DLD1 (cell line): ENCODE results near the gene GNA12.

Source experiments
- in situ Hi-C: cut with HindIII; loops from 2 replicates; pipeline ENCODE4 v1.10.0; 2017; ENCODE audit warnings: low sequenced_read_pairs

The GNA12 gene

DNA sequence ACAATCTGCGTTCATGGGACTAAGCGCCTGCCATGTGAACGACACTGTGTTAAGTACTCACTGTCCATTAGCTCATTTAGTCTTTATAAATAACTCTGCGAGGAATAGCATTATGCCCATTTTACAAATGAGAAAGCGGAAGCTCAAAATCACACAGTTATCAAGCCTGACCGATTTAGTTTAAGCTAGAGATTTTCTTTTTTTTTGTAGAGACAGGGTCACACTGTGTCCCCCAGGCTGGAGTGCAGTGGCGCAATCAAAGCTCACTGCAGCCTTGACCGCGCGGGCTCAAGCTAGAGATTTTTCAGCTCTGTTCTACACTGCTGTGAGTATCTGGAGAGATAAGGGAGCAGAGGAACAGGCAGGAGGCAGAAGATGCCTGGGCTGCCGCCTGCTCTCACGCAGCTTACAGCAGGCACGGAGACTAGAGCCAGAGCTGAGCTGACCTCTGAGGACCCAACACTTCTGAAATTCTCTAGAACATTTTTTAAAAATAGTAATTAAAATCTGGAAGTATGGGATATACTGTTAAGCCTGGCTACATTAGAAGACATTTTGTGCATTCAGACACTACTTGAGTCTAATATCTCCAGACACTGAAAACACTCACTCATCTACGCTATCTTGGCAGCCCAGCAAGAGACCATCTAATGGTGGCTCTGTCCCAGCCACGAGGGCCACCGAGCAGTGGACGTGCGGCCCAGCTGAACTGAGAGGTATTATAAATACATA is 38.7 kb downstream of the GNA12 start:
- in situ Hi-C loops, result no loop called here

DNA sequence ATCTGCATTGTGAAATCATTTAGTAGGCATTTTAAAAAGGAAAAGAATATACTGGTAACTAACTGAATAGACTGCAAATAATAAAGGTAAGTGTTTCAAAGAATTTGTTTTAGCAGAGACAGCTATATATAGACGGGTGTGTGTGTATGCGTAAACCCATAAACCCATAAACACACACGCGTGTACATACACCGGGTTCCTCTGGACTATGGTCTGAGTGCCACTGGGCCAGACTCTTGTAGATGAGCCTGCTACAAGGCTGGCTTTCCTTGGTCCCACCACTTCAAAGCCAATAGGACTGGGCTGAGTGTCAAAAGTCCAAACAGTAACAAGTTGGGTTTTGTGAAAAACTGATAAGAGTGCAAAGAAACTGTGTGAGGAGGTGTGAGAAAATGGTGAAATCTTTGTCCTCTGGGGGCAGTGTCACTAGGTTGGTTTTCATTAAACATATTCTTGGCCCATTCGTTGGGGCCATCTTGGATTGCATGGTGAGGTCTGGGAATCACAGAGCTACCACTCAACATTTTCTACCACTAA is 39.8 kb downstream of the GNA12 start:
- in situ Hi-C loops, result no loop called here

DNA sequence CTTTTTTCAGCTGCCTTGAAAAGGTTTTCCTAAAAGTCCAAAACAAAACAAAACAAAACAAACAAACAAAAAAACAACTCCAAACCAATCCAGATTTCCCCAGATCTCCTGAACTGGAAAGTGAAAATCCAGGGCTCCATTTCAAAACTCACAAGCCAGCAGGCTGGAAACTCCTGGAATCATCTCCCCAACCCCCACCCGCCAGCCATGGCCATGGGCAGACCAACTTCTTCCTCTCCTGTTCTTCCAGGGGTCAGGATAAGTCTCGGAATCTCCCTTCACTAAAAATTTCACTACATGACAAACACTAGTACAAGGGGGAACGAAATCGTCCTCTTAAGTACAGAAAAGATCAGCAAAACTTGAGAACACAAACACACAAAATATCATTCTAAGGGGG is 40.4 kb downstream of the GNA12 start:
- in situ Hi-C loops, result no loop called here

DNA sequence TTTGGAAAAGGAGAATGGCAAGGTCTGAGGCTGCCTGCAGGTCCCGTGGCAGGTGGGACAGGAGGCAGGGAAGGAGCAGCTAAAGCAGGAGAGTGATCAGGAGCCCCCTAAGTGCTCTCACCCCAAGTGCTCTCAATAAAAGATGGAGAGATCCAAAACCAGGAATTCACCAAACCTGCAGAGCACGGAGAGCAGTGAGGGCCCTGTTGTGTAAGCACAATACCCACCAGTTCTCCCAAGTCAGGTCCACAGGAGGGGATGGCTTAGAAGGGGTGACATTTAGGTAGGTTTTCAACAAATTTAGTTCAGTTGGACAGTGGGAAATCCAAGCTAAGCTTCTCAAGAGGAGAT is 40.8 kb downstream of the GNA12 start:
- in situ Hi-C loops, result no loop called here

DNA sequence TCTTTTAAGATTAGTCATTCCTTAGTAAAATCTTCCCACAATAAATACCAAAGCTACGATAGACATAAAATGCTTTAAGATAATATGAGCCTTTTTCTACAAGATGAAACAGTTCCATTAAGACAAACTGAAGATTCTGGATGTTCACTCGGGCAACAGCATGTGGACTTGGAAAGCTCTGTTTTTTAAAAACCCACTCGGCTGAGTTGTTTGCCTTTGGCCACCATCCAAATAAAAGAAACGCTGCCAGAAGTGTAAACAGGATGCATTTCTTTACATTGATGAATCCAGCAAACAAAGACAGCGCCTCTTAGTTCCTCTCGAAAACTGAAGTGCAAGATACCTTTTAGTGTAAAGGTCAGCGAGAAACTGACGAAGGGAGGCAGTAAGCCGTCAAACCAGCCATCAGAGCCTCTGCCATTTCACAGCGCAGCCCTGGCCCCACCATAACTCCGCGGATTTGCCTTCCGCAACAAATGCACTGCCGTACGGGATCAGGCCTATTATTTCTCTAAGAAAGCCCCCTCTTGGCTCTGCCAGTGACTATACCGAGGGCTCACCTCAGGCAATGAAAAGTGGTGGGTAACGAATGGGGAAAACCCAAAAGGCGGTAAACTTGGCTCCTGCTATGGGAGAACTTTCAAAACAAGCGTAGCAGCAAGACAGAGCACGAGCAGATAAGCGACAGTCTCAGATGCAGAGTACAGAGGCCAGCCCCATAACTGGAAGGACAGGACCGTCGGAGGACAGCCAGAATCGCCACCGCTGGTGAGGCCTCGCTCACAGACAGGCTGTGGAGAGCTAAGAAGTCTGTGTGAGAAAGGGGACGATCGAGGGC is 41.4 kb downstream of the GNA12 start:
- in situ Hi-C loops, result no loop called here

DNA sequence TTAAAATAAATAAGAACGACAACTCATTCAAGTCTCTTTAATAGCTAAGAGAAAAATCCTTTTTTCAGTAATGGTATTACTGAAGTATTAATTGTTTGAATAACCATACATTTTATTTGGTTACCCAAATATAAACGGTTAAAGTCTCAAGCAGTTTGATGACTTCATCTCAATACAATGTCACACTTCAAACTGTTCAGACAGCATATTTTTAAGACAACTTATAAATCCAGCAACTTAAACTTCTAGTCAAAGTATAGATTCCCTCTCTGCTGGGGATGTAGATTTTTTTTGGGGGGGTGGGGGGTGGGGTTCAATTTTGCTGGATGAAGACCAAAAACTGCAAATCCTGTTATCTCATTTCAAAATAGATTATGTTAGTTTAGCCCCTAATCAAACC is 42.0 kb downstream of the GNA12 start:
- in situ Hi-C loops, result no loop called here

DNA sequence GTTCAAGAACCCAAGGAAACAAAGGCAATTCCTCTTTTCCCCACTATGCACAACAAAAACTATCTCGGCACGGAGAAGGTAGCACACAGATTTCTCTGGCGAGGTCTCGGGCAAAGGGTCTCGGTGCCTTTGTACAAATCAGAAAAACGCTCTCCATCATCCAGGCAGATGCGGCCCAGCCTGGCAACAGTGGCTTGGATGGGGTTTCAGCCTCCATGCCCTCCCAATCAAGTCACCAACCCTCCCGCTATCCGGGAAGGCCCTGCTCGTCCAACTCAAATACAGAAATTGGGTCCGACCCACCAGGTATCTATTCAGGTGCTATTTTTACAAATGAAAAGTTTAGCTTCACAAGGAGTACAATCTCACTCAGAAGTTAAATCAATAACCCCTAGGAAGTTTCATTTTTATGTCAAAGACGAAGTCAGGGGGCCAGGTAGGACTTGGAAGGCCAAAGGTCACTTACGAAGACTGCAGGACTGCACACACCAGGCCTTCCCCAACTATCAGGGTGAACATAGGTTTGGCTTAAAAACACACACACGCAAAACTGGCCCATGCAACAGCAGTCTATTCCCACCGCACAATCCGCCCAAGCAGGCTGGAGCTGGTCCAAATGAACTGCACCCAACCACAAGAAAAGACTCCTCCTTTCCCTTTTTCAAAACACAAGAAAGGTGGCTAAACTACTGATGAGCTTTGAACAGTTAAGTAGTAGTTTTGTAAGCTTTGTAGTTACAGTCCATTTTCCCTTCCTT is 43.0 kb downstream of the GNA12 start:
- in situ Hi-C loops, result no loop called here

DNA sequence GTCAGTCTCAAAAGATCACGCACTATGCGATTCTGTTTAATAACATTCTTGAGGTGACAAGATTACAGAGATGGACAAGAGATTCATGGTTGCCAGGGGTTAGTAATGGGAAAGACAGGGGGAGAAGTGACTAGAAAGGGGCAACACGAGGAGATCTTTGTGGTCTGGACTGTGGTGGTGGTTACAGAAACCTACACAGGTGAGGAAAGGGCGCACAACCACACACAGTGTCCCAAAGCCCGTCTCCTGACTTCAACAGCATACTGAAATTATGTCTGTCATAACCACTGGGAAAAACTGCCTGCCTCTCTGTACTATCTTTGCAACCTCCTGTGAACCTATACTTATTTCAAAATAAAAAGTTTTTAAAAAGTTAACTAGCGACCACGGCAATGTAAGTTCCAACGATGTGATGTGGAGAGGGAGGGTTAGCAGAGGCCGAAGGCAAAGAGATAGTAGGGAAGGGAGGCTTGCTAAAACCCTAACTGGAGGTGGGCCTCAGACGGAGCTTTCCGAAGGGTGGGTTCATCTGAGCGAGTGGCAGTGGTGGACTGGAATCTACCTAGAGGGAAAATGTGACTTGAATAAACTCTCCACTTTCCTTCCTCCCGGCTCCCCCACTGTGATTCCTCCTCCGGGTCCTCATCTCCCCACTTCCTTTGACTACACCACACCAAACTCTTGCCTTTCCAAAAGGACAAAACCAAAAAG is 43.7 kb downstream of the GNA12 start:
- in situ Hi-C loops, result no loop called here

DNA sequence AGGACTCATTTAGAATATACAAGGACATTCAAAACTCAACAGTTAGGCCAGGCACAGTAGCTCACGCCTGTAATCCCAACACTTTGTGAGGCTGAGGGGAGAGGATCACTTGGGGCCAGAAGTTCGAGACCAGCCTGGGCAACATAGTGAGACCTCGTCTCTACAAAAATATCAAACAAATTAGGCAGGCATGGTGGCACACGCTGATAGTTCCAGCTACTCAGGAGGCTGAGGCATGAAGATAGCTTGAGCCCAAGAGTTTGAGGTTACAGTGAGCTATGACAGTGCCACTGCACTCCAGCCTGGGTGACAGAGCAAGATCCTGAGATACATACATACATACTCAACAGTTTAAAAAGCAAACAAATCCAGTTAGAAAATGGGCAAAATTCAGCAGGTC is 44.9 kb downstream of the GNA12 start:
- in situ Hi-C loops, result no loop called here

DNA sequence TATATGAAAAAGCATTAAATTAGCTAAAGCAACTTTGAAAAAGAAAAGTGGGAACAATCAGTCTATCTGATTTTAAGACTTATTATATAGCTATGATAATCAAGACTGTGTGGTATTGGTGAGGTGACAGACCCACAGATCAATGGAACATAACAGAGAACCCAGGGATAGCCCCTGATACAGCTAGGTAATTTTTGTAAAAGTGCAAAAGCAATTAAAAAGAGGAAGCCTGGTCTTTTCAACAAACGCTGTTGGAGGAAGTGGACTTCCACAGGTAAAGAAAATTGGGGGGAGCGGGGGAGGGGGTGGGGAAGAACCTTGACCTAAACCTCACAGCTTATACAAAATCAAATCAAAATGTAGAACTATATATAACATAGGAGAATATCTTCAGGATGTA is 45.4 kb downstream of the GNA12 start:
- in situ Hi-C loops, result no loop called here

DNA sequence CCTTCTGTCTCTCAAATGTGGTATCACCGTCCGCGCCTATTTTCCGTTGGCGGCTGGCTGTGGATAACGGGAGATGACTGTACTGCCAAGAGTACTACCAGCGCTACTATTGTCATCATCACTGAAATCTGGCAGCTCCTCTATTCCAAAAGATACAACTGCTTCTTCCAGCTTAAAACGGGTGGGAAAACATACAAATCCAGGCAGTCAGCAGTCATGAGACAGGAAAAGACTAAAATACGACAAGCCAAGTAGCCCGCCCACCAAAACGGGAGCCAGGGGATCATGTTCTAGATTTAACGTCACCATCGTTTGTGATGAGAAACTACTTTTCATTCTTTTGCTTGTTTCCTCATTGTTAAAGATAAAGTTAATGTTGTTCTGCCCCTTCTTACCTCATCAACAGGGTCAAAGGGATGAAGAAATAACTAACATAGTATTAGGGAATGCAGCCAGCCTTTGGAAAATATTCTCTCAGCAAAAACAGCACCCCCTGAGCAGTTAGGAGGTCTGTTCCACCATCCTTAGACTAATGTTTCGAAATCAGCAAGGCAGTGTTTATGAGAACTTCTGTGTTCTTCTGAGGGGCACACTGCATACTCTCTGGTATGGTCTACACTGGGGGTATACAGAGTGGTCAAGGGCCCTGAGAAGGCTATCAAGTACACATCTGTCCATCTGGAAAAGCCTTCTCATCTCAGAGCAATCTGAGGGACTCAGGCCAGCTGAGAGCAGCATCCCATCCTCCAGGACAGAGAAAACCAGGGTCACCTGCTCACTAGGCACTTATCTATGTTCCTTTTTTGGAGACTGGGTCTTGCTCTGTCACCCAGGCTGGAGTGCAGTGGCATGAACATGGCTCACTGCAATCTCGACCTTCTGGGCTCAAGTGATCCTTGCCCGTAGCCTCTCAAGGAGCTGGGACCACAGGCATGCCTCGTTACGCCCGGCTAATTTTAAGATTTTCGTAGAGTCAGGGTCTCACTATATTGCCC is 47.5 kb downstream of the GNA12 start:
- in situ Hi-C loops, result no loop called here

DNA sequence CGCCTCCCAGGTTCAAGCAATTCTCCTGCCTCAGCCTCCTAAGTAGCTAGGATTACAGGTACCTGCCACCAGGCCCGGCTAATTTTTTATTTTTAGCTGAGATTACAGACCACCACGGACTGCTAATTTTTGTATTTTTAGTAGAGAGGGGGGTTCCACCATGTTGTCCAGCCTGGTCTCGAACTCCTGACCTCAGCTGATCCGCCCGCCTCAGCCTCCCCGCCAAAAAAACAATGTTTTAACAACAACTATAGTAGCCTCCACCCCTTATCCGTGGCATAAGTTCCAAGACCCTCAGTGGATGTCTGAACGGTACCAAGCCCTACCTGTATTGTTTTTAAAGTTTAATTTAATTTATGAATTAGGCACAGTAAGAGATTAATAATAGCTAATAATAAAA is 48.2 kb downstream of the GNA12 start:
- in situ Hi-C loops, result no loop called here

DNA sequence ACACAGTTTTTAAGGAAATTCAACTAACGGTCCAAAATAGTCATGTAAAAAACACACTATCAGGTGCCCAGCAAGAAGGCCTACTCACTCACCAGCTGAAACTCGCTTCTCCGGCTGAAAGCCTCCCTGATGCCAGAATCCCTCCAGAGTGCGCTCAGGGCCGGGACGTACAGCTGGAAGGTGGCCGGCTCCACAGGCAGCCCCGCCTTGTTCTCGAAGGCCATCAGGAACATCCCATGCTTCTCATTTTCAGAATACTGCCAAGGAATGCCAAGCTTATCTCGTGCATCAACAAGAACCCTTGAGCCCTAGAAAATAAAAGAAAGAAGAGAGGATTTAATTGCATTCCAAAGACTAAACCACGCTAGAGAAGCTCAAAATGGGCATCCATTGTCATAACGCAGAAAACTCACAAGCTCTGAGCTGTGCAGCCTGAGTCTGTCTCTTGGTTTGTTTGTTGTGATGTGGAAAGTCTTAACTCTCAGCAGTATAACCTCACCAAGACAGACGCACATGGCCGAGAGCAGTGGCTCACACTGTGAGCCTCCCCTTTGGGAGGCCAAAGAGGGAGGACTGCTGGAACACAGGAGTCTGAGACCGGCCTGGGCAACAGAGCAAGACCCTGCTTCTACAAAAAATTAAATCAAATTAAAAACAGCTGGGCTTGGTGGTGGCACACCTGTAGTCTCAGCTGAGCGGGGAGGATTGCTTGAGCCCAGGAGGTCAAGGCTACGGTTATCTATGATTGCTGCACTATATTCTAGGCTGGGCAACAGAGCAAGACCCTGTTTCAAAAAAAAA is 49.1 kb downstream of the GNA12 start:
- in situ Hi-C loops, result no loop called here

DNA sequence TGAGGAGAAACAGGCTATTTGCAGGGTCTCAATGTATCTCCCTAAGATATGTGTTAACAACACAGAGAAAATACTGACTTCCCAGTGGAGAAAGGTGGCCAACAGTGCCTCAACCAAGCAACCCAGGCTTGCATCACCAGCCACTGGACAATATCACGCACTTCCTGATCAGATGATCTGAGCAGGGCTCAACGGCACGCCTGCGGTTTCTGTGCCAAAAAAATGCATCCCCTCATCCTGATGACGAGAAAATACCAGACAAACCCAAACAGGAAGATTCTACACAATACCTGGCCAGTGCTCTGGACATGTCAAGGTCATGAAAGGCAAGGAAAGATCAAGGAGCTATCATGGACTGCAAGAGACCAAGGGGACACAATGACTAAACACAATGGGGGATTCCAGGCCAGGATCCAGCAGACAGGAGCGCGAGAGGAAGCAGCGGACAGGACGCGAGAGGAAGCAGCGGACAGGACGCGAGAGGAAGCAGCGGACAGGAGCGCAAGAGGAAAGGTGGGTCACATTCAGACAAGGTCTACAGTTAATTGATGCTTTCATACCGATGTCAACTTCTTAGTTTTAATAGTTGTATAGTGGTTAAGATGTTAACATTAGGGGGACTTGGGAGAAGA is 51.1 kb downstream of the GNA12 start:
- in situ Hi-C loops, result no loop called here

DNA sequence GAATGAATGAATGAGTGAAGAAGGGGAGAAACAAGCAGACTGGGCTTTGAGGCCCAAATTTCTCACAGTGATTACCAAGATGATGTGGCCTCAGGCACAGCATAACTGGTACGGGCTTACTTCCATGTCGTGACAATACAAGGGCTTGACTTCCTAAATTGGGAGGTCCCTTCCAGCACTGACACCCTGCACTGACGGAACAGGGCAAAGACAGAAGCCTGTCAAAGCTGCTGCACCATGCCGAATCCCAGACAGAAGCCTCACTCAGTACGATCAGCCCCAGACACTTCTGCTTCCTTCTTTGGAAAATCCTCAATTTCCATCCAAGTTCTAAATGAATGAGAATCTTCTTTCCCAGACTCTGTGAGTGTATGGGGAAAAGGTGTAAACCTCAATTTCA is 51.9 kb downstream of the GNA12 start:
- in situ Hi-C loops, result no loop called here

DNA sequence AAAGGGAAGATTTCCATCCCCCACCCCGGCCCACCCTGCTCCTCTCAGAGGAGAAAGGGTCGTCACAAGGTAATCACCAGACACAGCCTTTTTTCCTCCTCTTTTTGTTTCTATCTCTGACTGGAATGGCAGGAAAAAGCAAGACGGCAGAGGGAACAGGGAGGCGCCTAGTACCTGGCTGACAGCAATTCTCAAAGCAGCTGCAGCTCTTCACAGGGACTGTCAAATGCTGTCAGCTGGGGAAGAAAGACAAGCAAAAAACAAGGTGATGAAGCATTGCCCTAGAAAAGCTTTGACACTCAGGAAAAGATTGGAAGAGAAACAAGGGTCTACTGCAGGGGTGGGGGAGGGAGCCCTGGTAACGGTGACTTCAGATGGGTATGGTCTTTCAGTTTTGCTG is 52.7 kb downstream of the GNA12 start:
- in situ Hi-C loops, result no loop called here

DNA sequence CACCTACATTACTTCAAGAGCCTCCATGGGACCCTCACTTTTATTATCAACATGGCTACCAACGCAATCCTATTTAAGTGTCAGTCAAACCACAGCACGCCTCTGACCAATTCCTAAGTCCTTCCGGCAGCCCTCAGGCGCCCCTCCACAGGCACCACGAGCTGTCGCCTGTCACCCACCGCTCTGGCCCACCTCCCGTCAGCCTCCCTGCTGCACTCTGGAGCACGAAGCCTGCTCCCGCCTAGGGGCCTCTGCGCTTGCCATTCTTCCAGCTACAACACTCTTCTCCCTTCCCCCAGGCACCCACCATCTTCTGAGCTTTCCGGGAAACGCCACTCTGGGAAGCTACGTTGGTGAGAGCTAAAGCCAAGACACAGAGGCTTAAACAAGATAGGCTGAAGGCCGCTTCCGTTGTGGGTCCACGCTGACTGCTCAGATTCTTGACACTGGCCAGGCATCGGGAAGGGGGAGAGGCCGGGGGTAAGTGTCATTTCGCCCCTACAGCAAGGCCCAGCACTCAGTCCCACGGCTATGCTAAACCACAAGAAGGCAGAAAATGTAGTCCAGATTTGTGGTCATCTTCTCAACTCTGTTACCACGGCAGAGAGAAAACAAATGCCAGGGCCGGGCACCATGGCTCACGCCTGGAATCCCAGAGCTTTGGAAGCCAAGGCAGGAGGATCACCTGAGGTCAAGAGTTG is 56.7 kb downstream of the GNA12 start:
- in situ Hi-C loops, result no loop called here

DNA sequence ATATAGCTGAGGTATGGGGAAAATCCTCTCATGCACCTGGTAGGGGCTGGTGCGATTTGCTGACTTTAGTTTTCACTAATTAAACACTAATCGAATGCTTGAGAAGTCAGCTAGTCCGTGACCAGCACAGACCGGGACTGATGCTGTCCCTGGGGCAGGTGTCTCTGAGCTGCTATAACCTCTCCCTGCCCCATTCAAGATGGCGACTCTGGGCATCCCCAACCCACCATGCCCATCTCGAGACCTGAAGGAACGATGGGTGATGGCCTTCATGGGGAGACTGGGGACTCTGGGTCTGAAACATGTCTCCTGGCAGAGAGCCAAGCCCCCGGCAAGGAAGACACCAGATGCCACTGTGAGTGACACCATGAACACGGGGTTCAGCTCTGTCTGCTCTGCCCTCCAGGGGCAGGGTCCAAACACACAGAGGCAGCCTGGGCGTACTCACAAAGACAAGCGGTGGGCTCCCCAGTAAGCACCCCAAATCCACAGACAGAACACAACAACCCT is 57.4 kb downstream of the GNA12 start:
- in situ Hi-C loops, result no loop called here
